Measurements from ENCODE around the gene GARNL3.

GARNL3 gene

GRCh38 chr9:127336086-127336485, 71.5 kb downstream of the GARNL3 start:
- no peaks in the 10 kb centered on the region for H3K79me2 ChIP-seq (ENCODE audit: control insufficient read depth, insufficient read depth, low read length, unreplicated experiment)
- H3K4me3 ChIP-seq (ENCODE audit: low read depth, low read length), result peak overlapping the region; percentile 10; the same call in 1 of the 2 replicates
- H2AFZ ChIP-seq (ENCODE audit: low read length, unreplicated experiment), result no peak overlapping the region
- H3K27me3 ChIP-seq (ENCODE audit: insufficient read depth, low read length), result no peaks in the 10 kb centered on the region
- peaks cover 34% of the 10 kb centered on the region for H3K4me1 ChIP-seq (ENCODE audit: control insufficient read depth, insufficient read depth, low read length, unreplicated experiment)
- H3K36me3 ChIP-seq (ENCODE audit: insufficient read depth, low read length), result no peaks in the 10 kb centered on the region
- H3K27ac ChIP-seq (ENCODE audit: low read depth, low read length), result peak overlapping the region; percentile 72

- H3K27ac ChIP-seq (ENCODE audit: low read depth, low read length), result peak overlapping the region; percentile 72
- peak overlapping the region; percentile 41 for H3K4me3 ChIP-seq (ENCODE audit: low read depth, low read length)
- H3K36me3 ChIP-seq (ENCODE audit: insufficient read depth, low read length), result no peaks in the 10 kb centered on the region
- peaks cover 34% of the 10 kb centered on the region for H3K4me1 ChIP-seq (ENCODE audit: control insufficient read depth, insufficient read depth, low read length, unreplicated experiment)
- H2AFZ ChIP-seq (ENCODE audit: low read length, unreplicated experiment), result no peak overlapping the region
- H3K27me3 ChIP-seq (ENCODE audit: insufficient read depth, low read length), result no peaks in the 10 kb centered on the region
- no peaks in the 10 kb centered on the region for H3K79me2 ChIP-seq (ENCODE audit: control insufficient read depth, insufficient read depth, low read length, unreplicated experiment)
Observed at GRCh38 chr9:127336506-127337352, 72.2 kb downstream of the GARNL3 start.

DNA sequence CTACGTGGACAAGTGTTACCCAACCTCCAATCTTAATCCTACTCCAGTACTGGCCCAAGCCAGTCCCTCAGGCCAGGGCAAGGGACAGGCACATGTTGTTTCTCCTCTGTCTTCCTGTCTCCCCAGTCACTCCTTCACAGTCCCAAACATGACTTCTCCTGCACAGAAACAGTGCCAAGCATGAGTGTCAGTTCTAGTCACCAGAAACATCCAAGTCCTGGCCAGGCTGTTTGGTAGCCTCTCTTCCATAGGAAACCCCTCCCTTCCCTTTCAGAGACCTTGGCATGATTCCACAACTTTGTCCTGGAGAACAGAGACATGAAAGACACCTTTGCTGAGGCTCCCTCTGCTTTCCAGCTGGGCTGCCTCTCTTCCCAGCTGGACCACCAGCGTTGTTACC, 76.1 kb downstream of the GARNL3 start:
- no peaks in the 10 kb centered on the region for H3K79me2 ChIP-seq (ENCODE audit: control insufficient read depth, insufficient read depth, low read length, unreplicated experiment)
- no peak overlapping the region for H2AFZ ChIP-seq (ENCODE audit: low read length, unreplicated experiment)
- peaks cover 27% of the 10 kb centered on the region for H3K4me1 ChIP-seq (ENCODE audit: control insufficient read depth, insufficient read depth, low read length, unreplicated experiment)
- no peak overlapping the region for H3K4me3 ChIP-seq (ENCODE audit: low read depth, low read length)
- H3K27ac ChIP-seq (ENCODE audit: low read depth, low read length), result no peak overlapping the region
- H3K27me3 ChIP-seq (ENCODE audit: insufficient read depth, low read length), result no peaks in the 10 kb centered on the region
- no peaks in the 10 kb centered on the region for H3K36me3 ChIP-seq (ENCODE audit: insufficient read depth, low read length)

DNA sequence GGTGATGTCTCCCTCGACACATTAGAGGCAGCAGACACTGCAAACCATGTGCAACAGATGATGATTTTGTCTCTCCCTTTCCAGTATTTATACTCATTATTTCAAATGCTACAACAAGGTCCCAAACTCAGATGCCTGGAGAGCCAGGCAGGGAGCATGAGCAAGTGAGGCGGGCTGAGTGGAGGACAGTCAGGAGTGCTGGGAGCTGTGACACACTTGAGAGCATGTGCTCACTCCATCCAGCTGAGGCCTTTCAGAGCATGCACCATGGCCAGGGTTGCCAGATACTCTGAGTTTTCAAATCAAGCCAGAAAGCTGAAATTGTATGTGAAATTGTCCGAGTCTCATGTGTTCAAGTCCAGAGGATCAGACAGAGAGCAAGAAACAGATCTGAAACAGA, 76.6 kb downstream of the GARNL3 start:
- Histone ChIP-seq H3K79me2 (ENCODE audit: control insufficient read depth, insufficient read depth, low read length, unreplicated experiment) (no peaks in the 10 kb centered on the region), H2AFZ (ENCODE audit: low read length, unreplicated experiment) (no peak overlapping the region), H3K27ac (ENCODE audit: low read depth, low read length) (no peak overlapping the region), H3K27me3 (ENCODE audit: insufficient read depth, low read length) (no peaks in the 10 kb centered on the region), H3K4me1 (ENCODE audit: control insufficient read depth, insufficient read depth, low read length, unreplicated experiment) (peaks cover 23% of the 10 kb centered on the region), H3K36me3 (ENCODE audit: insufficient read depth, low read length) (no peaks in the 10 kb centered on the region), H3K4me3 (ENCODE audit: low read depth, low read length) (no peak overlapping the region)

- Histone ChIP-seq H3K4me1 (ENCODE audit: control insufficient read depth, insufficient read depth, low read length, unreplicated experiment) (peaks cover 6% of the 10 kb centered on the region), H3K27ac (ENCODE audit: low read depth, low read length) (no peak overlapping the region), H2AFZ (ENCODE audit: low read length, unreplicated experiment) (no peak overlapping the region), H3K79me2 (ENCODE audit: control insufficient read depth, insufficient read depth, low read length, unreplicated experiment) (no peaks in the 10 kb centered on the region), H3K27me3 (ENCODE audit: insufficient read depth, low read length) (no peaks in the 10 kb centered on the region), H3K36me3 (ENCODE audit: insufficient read depth, low read length) (no peaks in the 10 kb centered on the region), H3K4me3 (ENCODE audit: low read depth, low read length) (no peak overlapping the region)
Observed at GRCh38 chr9:127344368-127345000, 79.9 kb downstream of the GARNL3 start.

DNA sequence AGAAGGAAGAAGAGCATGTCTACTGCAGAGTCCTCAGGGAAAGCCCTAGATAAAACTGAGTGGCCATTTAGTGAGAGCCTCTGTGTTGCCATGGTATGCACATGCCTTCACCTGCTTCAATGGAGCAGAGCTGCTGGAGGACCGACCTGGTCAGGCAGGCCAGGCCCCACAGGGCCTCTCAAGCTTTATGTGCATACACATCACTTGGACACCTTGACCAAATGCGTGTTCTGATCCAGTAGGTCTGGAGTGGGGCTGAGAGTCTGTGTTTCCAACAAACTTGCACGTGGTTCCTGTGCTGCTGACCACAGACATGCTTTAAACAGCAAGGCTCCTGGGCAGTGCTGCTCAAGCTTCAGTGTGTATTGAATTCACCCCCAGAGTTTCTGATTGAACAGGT, 81.0 kb downstream of the GARNL3 start:
- Histone ChIP-seq H3K27ac (ENCODE audit: low read depth, low read length) (no peak overlapping the region), H3K27me3 (ENCODE audit: insufficient read depth, low read length) (no peaks in the 10 kb centered on the region), H2AFZ (ENCODE audit: low read length, unreplicated experiment) (no peak overlapping the region), H3K79me2 (ENCODE audit: control insufficient read depth, insufficient read depth, low read length, unreplicated experiment) (no peaks in the 10 kb centered on the region), H3K36me3 (ENCODE audit: insufficient read depth, low read length) (no peaks in the 10 kb centered on the region), H3K4me3 (ENCODE audit: low read depth, low read length) (no peak overlapping the region), H3K4me1 (ENCODE audit: control insufficient read depth, insufficient read depth, low read length, unreplicated experiment) (peaks cover 4% of the 10 kb centered on the region)

- H3K4me3 ChIP-seq (ENCODE audit: low read depth, low read length), result no peak overlapping the region
- H3K36me3 ChIP-seq (ENCODE audit: insufficient read depth, low read length), result no peaks in the 10 kb centered on the region
- no peaks in the 10 kb centered on the region for H3K27me3 ChIP-seq (ENCODE audit: insufficient read depth, low read length)
- H2AFZ ChIP-seq (ENCODE audit: low read length, unreplicated experiment), result no peak overlapping the region
- no peaks in the 10 kb centered on the region for H3K4me1 ChIP-seq (ENCODE audit: control insufficient read depth, insufficient read depth, low read length, unreplicated experiment)
- no peaks in the 10 kb centered on the region for H3K79me2 ChIP-seq (ENCODE audit: control insufficient read depth, insufficient read depth, low read length, unreplicated experiment)
- no peak overlapping the region for H3K27ac ChIP-seq (ENCODE audit: low read depth, low read length)
Observed at GRCh38 chr9:127346584-127346983, 82.0 kb downstream of the GARNL3 start.

DNA sequence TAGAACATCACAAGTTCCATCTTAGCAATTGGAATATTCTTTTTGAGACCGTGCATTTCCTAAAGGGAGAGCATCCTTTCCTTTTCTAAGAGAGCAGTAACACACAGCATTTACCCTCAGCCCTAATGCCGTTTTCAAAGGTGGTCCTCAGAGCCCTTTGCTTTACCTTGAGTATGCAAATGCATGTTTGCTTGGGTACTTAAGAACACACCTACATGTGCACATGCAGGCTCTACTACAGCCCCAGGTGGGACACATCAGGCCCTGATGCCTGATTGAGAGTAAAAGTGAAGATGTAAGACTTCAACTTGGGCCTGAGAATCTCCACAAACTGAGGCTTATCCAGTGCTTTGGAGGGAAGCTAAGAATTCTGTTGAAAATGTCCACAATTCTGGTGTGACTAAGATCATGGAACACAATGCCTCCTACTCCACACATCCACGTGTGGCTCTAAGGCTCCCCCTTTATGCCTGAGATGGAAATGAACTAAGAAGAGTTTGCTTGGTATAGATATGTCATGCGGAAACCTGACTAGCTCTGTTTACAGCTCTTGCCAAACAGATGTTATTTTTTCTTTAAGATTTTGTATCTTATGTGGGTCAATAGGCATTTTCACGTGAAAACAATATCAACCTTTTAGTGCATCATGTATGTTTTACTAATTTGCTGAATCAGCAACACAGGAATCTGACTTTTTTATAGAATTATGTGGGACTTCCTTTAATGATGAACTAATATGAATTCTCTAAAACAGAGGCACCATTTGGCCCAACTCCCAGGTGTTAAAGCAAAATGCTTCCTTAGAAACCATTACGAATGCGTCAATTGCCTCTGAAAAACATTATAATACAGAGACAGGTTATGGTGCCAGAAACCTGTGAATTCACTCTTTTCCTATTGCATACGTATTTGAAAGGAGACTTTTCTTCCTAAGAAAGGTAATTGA, 83.5 kb downstream of the GARNL3 start:
- no peaks in the 10 kb centered on the region for H3K79me2 ChIP-seq (ENCODE audit: control insufficient read depth, insufficient read depth, low read length, unreplicated experiment)
- H3K27me3 ChIP-seq (ENCODE audit: insufficient read depth, low read length), result no peaks in the 10 kb centered on the region
- no peak overlapping the region for H2AFZ ChIP-seq (ENCODE audit: low read length, unreplicated experiment)
- H3K4me3 ChIP-seq (ENCODE audit: low read depth, low read length), result no peak overlapping the region
- no peaks in the 10 kb centered on the region for H3K36me3 ChIP-seq (ENCODE audit: insufficient read depth, low read length)
- no peak overlapping the region for H3K27ac ChIP-seq (ENCODE audit: low read depth, low read length)
- no peaks in the 10 kb centered on the region for H3K4me1 ChIP-seq (ENCODE audit: control insufficient read depth, insufficient read depth, low read length, unreplicated experiment)

- Histone ChIP-seq H3K4me3 (ENCODE audit: low read depth, low read length) (no peak overlapping the region), H3K27me3 (ENCODE audit: insufficient read depth, low read length) (no peaks in the 10 kb centered on the region), H3K79me2 (ENCODE audit: control insufficient read depth, insufficient read depth, low read length, unreplicated experiment) (no peaks in the 10 kb centered on the region), H2AFZ (ENCODE audit: low read length, unreplicated experiment) (no peak overlapping the region), H3K4me1 (ENCODE audit: control insufficient read depth, insufficient read depth, low read length, unreplicated experiment) (no peaks in the 10 kb centered on the region), H3K36me3 (ENCODE audit: insufficient read depth, low read length) (no peaks in the 10 kb centered on the region), H3K27ac (ENCODE audit: low read depth, low read length) (no peak overlapping the region)
Observed at GRCh38 chr9:127349483-127350113, 85.0 kb downstream of the GARNL3 start.

Data from ACC112 (cell line).